Large intestine (tissue), 3 donors: ENCODE measurements around the gene SH2B2. TPM values are rescaled to one million over a fixed set of nuclear protein-coding genes. Genes with fewer than 3 reads are reported as not detected.

Source experiments
- DNase-seq, 2 donors: peaks; one replicate each; pipeline versions ENCODE4 v3.0.0 to v3.0.0-alpha.2; 2013
- H3K27ac ChIP-seq: one replicate; pipeline ENCODE4 v1.5.1; 2013; ENCODE audit warnings: low read length
- H3K27me3 ChIP-seq: 2 replicates; pipeline ENCODE4 v1.6.1; 2013; ENCODE audit warnings: low read length; ENCODE audit not compliant: control insufficient read depth, insufficient read depth
- H3K36me3 ChIP-seq: 2 replicates; pipeline ENCODE4 v1.6.1; 2013; ENCODE audit warnings: low read length; ENCODE audit not compliant: control insufficient read depth, insufficient read depth
- H3K4me1 ChIP-seq: one replicate; pipeline ENCODE4 v1.6.1; 2013; ENCODE audit warnings: low read length; ENCODE audit not compliant: control insufficient read depth, insufficient read depth
- H3K4me3 ChIP-seq: one replicate; pipeline ENCODE4 v1.5.1; 2013; ENCODE audit warnings: low read length
- H3K9me3 ChIP-seq: one replicate; pipeline ENCODE4 v1.6.1; 2013; ENCODE audit warnings: mild to moderate bottlenecking, low read depth, low read length, moderate library complexity; ENCODE audit not compliant: control insufficient read depth
- WGBS: methylation state at CpG from one replicate; pipeline ENCODE4 v1.1.5; 2013; ENCODE audit warnings: low lambda C conversion rate; ENCODE audit not compliant: insufficient coverage; 5-methylcytosine and 5-hydroxymethylcytosine counted together
- polyA plus RNA-seq: library from polyadenylated mRNA; unstranded; fragments of 120-200 nt; gene quantifications from one replicate; pipeline ENCODE4 v1.2.1, GENCODE V29; 2013

SH2B2 gene
- polyA plus RNA-seq, 1 donor, result 1.6 TPM

DNA sequence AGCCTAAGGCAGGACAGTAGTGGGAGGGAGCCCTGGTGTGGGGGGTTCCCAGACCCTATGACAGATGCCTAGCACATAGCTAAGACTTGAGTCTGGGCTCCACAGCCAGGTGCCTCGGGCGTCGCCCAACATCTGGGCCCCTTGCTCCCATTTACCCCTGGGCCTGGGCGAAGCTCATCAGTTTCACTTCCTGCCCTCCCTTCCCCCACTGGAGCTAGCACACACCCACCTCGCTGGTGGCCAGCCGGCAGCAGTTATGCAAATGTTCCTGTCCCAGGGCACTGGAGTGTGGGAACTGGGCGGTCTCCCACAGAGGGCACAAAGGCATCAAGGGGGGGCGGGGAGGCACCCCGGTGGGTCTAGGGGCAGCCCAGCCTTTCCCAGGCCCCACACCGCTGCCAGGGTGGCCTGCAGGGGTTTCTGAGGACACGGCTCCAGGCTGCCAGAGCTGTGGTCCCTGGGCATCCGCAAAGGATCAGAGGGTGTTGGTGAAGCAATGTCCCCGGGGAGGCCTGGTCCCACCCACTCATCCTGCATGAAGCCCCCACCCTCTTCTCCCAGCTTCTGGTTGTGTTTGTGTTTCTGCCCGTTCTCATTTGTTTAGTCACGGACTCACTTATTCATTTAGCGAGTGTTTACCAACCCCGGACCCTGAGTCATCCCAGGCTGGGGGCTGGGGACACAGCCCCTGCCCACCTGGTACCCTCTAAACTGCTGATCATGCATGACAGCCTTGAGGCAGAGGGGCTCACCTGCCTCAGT lies 20.4 kb downstream of the SH2B2 start:
- Histone ChIP-seq H3K4me1 (peaks cover 9% of the 10 kb centered on the region), H3K4me3 (no peak overlapping the region), H3K27ac (no peak overlapping the region), H3K36me3 (no peaks in the 10 kb centered on the region), H3K27me3 (no peaks in the 10 kb centered on the region), H3K9me3 (no peaks in the 10 kb centered on the region)
- no CpG with 5 or more reads among the region's 17 CpGs for WGBS
- peak; percentile 60 to 90 for DNase-seq

GRCh38 chr7:102310414-102310815 lies 23.7 kb downstream of the SH2B2 start:
- no CpG with 5 or more reads among the region's 9 CpGs for WGBS
- Histone ChIP-seq H3K9me3 (no peaks in the 10 kb centered on the region), H3K36me3 (no peaks in the 10 kb centered on the region), H3K27ac (no peak overlapping the region), H3K4me1 (peaks cover 9% of the 10 kb centered on the region), H3K27me3 (no peaks in the 10 kb centered on the region), H3K4me3 (no peak overlapping the region)
- no peak for DNase-seq

- WGBS, result 94% methylated on average over 1 of the region's 2 CpGs
- Histone ChIP-seq H3K4me1 (peaks cover 2% of the 10 kb centered on the region), H3K9me3 (no peaks in the 10 kb centered on the region), H3K4me3 (no peak overlapping the region), H3K36me3 (no peaks in the 10 kb centered on the region), H3K27me3 (no peaks in the 10 kb centered on the region), H3K27ac (no peak overlapping the region)
- no peak for DNase-seq
These were observed 25.6 kb downstream of the SH2B2 start for GRCh38 chr7:102312317-102312716.

- Histone ChIP-seq H3K36me3 (no peaks in the 10 kb centered on the region), H3K4me3 (no peak overlapping the region), H3K27me3 (no peaks in the 10 kb centered on the region), H3K9me3 (no peaks in the 10 kb centered on the region), H3K27ac (no peak overlapping the region), H3K4me1 (no peaks in the 10 kb centered on the region)
- 83% methylated on average over 1 of the region's 22 CpGs for WGBS
- DNase-seq, result no peak
These were observed 27.5 kb downstream of the SH2B2 start for GRCh38 chr7:102313997-102314780.

GRCh38 chr7:102317231-102318059 lies 30.8 kb downstream of the SH2B2 start:
- Histone ChIP-seq H3K27ac (no peak overlapping the region), H3K27me3 (peaks cover 4% of the 10 kb centered on the region), H3K9me3 (no peaks in the 10 kb centered on the region), H3K4me1 (no peaks in the 10 kb centered on the region), H3K4me3 (no peak overlapping the region), H3K36me3 (no peaks in the 10 kb centered on the region)
- WGBS, result no CpG with 5 or more reads among the region's 24 CpGs
- no peak for DNase-seq

GRCh38 chr7:102318482-102318971 lies 31.9 kb downstream of the SH2B2 start:
- no peaks in the 10 kb centered on the region for H3K4me1 ChIP-seq
- H3K27ac ChIP-seq, result no peak overlapping the region
- H3K4me3 ChIP-seq, result no peak overlapping the region
- no peaks in the 10 kb centered on the region for H3K9me3 ChIP-seq
- no CpG with 5 or more reads among the region's 7 CpGs for WGBS
- peaks cover 4% of the 10 kb centered on the region for H3K27me3 ChIP-seq
- no peaks in the 10 kb centered on the region for H3K36me3 ChIP-seq
- no peak for DNase-seq

GRCh38 chr7:102319671-102320070 lies 33.0 kb downstream of the SH2B2 start:
- Histone ChIP-seq H3K4me1 (no peaks in the 10 kb centered on the region), H3K27me3 (peaks cover 4% of the 10 kb centered on the region), H3K9me3 (no peaks in the 10 kb centered on the region), H3K36me3 (no peaks in the 10 kb centered on the region), H3K27ac (no peak overlapping the region), H3K4me3 (no peak overlapping the region)
- no peak for DNase-seq
- 100% methylated on average over 1 of the region's 3 CpGs for WGBS

- H3K36me3 ChIP-seq, result no peaks in the 10 kb centered on the region
- peaks cover 4% of the 10 kb centered on the region for H3K27me3 ChIP-seq
- H3K4me1 ChIP-seq, result no peaks in the 10 kb centered on the region
- WGBS, result no CpG with 5 or more reads among the region's 14 CpGs
- no peaks in the 10 kb centered on the region for H3K9me3 ChIP-seq
- no peak overlapping the region for H3K4me3 ChIP-seq
- H3K27ac ChIP-seq, result no peak overlapping the region
- DNase-seq, result no peak
These were observed 33.5 kb downstream of the SH2B2 start for GRCh38 chr7:102320181-102320580.

DNA sequence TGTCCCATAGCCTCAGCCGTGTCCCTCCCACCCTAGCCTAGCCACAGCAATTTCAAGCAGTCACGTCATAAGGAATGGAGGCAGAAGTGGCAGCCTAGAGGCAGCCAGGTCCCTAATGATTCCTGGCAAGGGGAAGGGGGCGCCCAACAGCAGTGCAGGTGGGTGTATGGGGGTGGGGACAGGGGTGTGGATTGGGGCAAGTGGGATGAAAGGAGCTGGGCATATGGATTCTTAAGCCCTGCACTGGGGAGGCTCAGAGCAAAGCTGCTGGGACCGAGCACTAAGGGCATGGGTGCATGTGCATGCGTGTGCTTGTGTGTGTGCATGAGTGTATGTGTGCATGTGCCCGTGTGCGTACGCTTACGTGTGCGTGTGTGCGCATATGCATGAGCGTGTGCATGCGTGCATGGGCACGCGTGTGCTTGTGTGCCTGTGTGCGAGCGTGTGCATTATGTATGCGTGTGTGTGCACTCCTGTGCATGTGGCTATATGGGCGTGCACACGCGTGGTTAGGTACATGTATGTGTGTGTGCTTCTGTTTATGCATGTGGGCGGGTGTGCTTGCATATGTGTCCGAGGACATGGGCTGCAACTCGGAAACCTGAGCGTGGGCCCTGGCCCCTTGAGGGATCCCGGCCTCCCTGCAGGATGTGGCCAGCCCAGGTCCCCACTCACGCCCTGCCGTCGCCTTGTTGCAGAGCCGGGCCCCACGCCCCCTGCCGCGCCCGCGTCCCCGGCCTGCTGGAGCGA lies 34.1 kb downstream of the SH2B2 start:
- Histone ChIP-seq H3K27ac (no peak overlapping the region), H3K4me3 (no peak overlapping the region), H3K9me3 (no peaks in the 10 kb centered on the region), H3K27me3 (peaks cover 4% of the 10 kb centered on the region), H3K4me1 (no peaks in the 10 kb centered on the region), H3K36me3 (no peaks in the 10 kb centered on the region)
- WGBS, result no CpG with 5 or more reads among the region's 37 CpGs
- no peak for DNase-seq
